Fibroblast of lung (primary cell): ENCODE results near the gene STXBP5L.

ENCODE experiments used
- CTCF ChIP-seq, 2 donors: IDR thresholded peaks in 1 of 2; conservative IDR thresholded peaks in 1 of 2; 1 replicate in 1 of 2; 2 replicates in 1 of 2; pipeline ENCODE4 v1.5.1; 2011 to 2012; ENCODE audit warnings: low read length in 2 of 2, control low read depth in 1 of 2, inconsistent platforms in 1 of 2, low read depth in 1 of 2, mild to moderate bottlenecking in 1 of 2
- EZH2 ChIP-seq: IDR thresholded peaks from 2 replicates; pipeline ENCODE4 v1.5.1; 2012; ENCODE audit warnings: low read length, control low read depth, mild to moderate bottlenecking; ENCODE audit errors: missing control alignments

- TF ChIP-seq CTCF (conservative IDR thresholded peaks at IDR 0.05 in 1 of 2, IDR thresholded peaks at IDR 0.05 in 1 of 2; ENCODE audit: low read depth in 1 of 2, low read length in 2 of 2) (no peak), EZH2 (no peak)
Observed at GRCh38 chr3:121018917-121019321, 110.9 kb downstream of the STXBP5L start.
